Ramos (cell line): ENCODE data around the gene SHQ1.
"Not testable (repeated sequence)": the region's sequence is repeated elsewhere in the genome, so short reads cannot be mapped to it uniquely, and the experiment has no call there.

Source experiments
- in situ Hi-C: fragments of 300-500 bp; cut with MboI; formaldehyde crosslinking; loops from one replicate; pipeline ENCODE4 v1.14.3; 2022; ENCODE audit warnings: low sequenced_read_pairs; ENCODE audit not compliant: unreplicated experiment

SHQ1 gene

DNA sequence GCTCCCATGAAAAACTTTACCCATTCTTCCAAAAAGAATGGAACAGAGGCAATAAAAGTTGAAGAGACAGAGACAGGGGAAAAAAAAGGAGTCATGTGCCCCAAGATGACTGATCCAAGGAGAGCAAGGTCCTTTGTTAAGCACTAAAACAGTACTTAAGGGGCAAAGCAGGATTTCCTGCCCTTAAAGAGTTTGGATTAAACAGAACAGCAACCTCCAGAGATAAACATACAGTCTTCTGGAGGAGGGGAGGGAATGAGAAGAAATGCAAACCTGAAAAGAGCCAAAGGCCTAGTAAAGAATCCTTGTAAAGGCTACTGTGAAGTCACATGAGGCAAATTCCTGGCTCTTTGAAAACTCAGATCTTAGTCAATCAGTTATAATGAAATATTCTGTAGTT is 38.2 kb downstream of the SHQ1 start:
- in situ Hi-C loops: loop anchor here (25.0 kb wide), 2 partner anchors 723 to 923 kb away; no protein-coding TSS in a partner anchor

DNA sequence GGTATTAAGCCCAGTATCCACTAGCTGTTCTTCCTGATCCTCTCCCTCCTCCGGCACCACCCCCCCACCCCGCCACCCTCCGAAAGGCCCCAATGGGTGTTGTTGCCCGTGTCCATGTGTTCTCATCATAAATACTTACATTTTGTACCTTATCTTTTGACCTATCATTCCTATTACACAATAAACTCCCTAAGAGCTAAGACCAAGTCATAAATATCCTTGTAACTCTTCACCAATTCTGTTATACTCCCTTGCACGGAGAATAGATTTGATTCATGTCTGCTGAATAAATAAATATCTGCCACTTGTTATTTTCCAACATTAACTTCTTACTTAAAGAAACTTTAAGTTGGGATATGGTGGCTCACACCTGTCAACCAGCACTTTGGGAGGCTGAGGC is 43.9 kb downstream of the SHQ1 start:
- in situ Hi-C loops: loop anchor here (25.0 kb wide), 2 partner anchors 717 to 917 kb away; no protein-coding TSS in a partner anchor

DNA sequence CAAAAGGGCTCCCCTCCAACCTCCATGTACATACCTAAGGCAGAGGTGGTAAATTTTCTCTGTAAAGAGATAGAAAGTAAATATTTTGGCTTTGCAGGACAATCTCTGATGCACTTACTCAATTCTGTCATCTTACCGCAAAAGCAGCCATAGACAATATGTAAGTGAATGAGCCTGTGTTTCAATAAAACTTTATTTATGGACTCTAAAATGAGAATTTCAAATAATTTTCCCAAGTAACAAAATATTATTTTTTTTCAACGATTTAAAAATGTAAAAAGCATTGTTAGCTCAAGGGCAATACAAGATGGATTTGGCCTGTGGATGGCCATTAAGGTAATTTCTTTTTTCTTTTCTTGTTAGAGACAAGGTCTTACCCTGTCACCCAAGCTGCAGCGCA is 44.7 kb downstream of the SHQ1 start:
- in situ Hi-C loops: loop anchor here (25.0 kb wide), 2 partner anchors 716 to 916 kb away; no protein-coding TSS in a partner anchor

DNA sequence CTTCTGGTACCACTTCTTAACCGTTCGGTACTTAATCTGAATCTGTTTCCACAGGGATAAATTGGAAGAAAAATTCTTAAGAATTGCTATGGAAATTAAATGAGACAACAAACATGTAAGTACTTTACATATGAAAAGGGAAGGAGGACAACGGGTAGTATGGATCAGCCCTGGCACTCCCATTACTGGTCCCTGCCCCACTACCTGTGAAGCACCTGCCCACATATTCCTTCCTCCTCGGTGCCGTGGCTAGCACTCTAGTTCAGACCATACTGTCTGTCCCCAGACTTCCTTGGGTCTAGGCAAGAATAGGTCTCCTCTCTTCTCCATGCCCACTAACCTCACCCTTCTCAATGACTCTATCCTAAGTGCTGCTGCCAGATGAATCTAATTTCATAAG is 46.2 kb downstream of the SHQ1 start:
- in situ Hi-C loops: loop anchor here (25.0 kb wide), 2 partner anchors 715 to 915 kb away; no protein-coding TSS in a partner anchor

DNA sequence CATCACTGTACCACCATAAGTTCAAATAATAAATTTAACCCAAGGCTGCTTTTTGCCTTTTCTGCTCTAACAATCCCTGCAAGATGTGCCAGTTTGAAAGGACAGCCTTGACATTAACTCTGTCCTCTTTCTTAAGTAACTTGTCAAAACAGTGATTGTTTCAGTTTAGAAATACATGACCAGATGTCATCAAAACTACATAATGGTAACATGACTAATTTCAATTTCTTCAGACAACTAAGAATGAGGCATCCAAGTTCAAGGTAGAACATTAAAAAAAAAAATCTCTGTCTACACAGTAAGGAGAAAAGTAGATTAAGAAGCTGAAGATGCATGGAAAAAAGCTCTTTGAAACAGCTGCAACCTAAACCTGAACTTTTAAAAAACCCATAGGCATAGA is 47.4 kb downstream of the SHQ1 start:
- in situ Hi-C loops: loop anchor here (25.0 kb wide), 2 partner anchors 714 to 914 kb away; no protein-coding TSS in a partner anchor

DNA sequence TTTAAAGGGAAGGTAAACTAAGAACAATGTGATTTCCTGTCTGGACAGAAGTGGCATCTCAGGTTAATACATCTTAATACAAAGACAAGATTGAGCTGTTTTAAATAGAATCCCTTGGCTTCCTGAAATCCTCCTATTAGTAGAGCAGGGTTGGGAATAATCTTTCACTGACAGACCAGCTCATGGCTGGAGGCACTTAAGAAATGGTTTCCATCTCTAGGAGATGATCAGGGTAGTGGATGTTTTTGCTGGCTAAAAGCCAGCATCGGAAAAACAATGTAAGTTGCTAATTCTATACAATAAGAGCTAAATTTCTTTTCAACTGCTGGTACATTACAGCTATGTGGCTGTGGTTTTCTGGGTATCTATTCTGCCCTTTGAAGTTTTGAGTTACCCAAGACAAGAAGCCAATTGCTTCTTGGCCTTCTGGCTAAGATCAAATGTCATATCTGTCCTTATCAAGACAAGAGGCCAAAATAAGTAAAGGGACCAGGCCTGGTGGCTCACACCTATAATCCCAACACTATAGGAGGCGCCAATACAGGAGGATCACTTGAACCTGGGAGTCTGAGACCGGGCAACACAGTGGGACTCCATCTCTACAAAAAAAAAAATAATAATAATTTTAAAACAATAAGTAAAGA is 49.6 kb downstream of the SHQ1 start:
- in situ Hi-C loops: no loop called here

DNA sequence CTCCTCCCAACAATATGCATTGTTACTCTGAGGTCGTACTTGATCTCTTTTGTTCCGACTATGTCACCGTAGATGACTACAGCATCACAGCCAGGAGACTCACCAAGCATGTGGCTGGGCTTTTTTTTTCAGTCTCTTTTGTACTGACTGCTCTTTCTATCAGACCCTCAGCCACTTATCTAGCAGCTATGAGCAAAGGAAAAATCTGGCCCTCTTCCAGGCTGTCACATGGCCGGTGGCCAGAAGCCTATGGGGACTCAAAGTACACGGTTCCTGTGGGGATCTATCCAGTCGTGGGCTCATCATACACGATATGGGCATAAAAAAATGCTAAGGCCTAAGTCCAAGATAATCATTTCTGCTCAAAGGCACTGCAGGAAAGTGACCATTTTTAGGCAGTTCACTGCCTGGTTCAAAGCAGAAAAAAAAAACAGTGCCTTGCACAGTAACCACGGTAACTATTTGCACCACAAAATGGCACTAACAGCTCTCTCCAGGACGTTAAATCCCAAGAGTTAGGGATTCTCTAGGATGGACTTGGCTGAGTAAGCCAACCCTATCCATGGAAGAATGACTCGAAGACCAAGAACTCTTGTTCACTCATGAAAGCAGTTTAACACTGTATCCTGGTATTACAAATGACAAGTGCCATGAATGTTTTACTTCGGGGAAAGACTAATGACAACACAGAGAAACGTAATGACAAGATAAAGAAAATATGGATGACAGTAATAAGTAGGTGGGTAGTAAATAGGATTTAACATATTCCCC is 50.3 kb downstream of the SHQ1 start:
- in situ Hi-C loops: no loop called here

DNA sequence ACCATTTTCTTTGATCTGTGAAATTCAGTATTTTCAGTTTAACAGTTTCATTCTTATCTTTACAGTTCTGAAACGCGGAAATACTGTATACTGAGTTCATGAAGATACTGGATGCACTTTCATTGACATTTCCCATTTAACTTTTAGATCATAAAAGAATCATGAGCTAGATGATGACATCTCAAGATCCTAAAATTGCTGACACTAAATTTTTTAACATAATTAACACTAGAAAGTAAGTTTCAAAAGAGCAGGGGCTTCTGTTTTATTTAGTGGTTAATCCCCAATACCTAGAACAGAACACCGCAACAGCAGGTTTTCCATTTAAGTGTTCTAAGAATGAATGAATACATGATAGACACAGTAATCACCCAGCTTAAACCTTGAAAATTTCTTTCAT is 54.2 kb downstream of the SHQ1 start:
- in situ Hi-C loops: no loop called here

DNA sequence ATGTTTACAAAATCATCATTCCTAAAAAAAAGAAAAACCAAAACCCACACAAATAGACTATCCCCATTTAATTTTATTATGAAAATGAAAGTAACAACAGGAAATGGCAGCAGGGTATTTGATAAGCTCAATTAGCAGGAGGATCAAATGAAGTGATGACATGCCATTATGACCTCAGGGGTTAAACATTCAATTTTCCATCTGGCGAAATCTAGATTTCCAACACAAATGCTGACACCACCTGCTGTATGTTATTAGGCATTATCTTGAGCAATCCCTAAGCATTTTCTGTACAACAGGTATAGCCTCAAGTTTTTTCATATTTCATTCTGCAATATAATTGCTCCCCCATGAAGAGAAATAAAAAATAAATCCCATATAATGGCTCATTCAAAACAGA is 57.1 kb downstream of the SHQ1 start:
- in situ Hi-C loops: no loop called here

DNA sequence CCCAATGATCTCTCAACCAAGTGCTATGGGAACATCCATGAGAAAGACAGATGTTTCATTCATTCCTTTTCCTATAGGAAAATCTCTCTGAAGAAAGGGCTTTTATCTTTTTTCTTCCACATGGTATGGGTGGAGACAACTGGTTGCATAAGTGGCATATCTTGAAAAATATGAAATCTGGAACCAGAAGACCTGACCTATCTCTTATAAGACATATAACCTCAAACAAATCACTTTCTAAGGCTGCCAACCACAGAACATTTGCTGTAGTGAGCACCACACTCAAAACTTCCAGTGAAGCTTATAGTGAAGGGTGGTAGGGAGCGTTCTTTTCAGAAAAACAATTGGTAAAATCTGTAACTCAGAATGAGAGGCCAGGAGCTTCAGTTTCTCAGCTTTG is 58.5 kb downstream of the SHQ1 start:
- in situ Hi-C loops: no loop called here

DNA sequence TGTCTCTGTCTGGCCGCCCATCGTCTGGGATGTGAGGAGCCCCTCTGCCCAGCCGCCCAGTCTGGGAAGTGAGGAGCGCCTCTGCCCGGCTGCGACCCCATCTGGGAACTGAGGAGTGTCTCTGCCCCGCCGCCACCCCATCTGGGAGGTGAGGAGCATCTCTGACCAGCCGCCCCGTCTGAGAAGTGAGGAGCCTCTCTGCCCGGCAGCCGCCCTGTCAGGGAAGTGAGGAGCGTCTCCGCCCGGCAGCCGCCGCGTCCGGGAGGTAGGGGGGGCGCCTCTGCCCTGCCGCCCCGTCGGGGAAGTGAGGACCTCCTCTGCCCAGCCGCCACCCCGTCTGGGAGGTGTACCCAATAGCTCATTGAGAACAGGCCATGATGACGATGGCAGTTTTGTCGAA is 60.0 kb downstream of the SHQ1 start:
- in situ Hi-C loops: not testable (repeated sequence)

DNA sequence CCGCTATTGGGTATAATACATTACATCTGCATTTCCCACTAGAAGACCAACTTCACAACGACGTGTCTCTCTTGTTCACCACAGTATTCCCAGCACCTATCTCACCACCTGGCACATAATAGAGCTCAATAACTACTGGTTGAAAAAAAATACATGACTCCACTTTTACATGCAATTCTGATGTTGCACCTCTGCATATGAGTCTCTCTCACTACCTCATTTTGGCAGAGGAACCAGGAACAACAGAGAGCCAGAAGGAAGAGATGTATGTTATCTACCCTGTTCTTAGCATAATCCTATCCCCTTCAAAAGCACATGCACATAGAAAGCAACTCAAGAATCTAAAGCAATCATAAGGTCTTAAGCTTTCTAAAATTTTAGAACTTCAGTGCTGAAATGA is 61.6 kb downstream of the SHQ1 start:
- in situ Hi-C loops: no loop called here

DNA sequence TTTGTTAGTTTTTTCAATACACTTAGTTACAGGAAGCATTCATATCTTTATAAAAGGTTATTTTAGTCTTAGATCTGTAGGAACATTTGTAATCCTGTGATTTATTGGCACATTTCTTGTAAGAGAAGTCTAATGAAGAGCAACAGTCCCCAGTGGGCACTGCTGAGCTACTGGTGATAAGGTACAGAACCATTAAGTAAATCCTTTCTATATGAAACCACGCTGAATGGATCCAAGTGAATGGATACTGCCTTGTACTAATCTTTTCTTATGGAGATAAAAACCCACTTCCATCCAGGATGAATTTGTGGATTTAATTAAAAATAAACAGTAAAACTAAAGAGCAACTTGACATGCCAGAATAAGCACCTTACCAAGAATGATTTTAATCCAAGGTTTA is 64.0 kb downstream of the SHQ1 start:
- in situ Hi-C loops: no loop called here

DNA sequence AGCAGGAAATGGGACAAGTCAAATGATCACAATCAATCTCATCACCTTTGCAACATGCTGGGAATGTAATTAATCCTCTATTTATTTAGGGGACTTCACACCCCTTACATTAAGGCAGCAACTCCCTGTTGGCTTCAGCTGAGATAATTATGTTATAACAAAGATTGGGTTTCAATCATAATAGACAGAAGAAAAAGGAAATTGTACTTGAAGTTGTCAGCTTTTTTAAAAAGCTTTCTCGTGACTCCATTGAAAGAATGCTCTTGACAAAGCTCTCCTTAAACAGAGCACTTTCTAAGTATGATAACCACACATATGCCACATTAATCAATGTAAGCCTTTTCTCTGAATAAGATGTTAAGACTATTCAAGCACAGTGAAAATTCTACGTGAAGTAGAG is 65.7 kb downstream of the SHQ1 start:
- in situ Hi-C loops: no loop called here

DNA sequence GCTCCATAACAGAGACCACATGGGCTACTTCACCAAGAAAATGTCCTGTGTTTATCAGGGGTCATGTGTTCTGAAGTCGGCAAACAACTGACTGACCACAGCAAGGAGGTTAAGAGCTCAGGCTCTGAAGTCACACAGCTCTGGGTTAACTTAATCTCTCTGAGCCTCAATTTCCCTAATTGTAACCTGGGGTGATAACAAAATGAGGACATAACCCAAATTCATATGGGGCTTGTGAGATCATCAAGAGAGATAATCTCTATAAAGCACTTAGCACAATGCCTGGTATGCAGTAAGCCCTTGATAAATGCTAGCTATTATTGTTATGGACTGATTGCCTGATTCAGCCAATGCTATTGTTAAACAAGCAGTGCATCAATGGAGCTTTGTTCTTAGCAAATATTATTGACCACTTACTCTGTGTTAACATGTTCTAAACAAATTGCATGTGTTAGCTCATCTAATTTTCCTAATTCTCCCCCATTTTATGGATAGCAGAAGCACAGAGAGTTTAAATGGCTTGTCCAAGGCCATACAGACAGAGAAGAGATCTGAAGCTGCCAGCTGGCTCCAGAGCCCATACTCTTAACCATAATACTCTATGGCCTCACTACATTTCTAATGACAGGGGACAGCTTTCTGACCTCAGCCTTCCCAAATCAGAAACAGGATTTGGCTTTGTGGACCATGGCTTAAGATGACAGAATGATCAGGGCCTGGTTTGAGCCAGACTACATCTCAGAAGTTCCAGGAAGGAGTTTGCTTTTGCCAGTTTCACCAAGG is 78.3 kb downstream of the SHQ1 start:
- in situ Hi-C loops: no loop called here

DNA sequence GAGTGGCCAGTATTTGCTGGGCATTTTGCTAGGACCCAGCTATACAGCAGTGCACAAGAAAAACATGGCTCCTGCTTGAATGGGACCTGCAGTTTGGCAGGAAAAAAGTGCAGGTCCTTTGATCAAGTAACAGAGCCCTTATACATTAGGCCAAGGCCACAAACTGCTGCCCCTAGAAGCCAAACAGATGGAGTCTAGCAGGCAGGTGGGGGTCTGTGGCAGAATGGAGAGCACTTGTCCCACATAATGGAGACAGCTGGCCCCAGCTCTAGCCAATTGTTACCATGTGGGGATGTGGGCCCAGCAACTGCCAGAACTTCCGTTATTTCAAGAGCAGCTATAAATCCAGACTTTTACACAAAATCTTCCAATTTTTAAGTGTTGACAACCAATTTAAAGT is 79.3 kb downstream of the SHQ1 start:
- in situ Hi-C loops: no loop called here

DNA sequence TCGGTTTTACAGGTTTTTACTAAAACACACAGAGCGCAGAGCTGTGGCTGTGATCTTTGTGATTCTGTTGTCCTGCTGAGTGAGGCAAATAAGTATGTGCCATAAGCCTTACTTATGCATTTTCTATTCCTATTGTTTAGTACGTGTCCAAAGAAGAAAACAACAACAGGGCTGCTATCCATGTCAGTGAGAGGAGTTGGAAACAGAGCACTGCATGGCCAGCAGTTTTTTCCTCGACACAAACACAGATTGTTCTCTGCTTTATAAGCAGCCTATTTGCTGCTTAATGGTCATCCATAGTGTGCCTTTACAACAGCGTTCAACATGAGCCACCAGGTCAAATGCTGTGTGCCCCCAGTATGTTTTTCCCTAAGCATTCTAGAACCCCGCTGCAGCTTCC is 79.8 kb downstream of the SHQ1 start:
- in situ Hi-C loops: no loop called here

DNA sequence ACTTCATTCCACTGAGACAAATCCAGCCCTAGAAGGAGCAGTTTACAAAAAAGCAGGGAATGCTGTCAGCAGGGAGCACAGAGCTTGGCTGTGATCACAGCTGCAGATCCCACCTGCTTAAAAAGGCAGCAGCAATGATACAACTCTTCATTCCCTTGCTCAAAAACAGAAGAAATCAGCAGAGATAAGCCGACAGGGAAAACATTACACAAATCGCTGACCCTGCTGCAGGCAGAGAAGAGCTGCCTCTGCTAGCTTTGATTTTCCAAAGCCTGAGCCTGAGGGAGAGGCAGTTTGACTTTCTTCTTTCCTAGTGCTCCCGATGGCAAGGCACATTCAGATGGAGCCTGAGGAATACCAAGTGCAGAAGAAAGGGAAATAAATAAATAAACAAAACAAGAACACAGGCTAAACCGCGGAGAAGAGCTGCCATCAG is 80.2 kb downstream of the SHQ1 start:
- in situ Hi-C loops: no loop called here

DNA sequence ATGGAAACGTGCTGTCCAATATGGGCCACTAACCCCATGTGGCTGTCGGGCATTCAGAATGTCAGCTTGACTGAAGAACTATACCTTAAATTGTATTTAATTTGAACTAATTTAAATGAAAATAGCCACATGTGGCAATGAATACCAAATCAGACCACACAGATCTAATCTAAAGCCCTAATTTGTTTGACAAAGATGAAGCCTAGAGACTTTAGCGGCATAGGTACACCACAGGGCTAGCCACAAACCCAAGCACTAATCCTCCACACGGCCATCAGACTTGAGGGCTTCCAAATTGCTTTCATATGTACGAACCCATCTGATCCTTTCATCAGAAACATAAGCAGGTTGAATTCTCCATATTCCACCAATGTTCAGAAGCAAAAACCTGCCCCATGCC is 81.4 kb downstream of the SHQ1 start:
- in situ Hi-C loops: no loop called here

DNA sequence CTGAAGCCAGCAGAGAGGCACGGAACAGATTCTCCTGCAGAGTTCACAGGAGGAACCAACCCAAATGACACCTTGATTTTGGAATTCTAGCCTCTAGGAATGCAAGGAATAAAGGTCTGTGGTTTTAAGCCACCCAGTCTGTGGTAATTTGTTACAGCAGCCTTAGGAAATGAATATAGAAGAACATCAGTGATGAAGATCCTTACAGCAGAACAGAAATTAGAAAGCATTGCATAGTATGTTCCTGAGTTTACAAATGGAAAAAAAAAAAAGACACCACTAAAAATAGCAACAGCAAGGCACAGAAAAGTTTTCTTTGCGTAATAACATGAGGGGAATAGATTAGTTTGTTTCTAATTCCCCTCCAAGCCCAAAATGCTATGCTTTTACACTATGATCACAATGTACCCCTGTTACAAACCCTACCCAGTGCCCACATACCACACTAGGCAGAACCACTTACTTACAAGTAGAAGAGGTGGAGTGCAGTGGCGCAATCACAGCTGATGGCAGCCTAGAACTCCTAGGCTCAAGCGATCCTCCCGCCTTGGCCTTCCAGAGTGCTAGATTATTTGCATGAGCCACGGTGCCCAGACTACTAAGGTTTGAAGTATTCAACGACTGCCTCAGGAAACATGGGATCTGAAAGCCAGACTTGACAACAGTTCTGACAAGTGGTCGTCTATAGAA is 84.3 kb downstream of the SHQ1 start:
- in situ Hi-C loops: no loop called here
